ENCODE measurements around the gene VIPR2.

VIPR2 gene

GRCh38 chr7:159009951-159010350 lies 134.7 kb downstream of the VIPR2 start:
- no peak overlapping the region for H3K4me2 ChIP-seq (ENCODE audit: insufficient read depth, low read length)

GRCh38 chr7:159008417-159008816 lies 136.2 kb downstream of the VIPR2 start:
- H3K27me3 ChIP-seq (ENCODE audit: insufficient read depth, low read length, poor library complexity): no peaks in the 10 kb centered on the region
- peaks cover 8% of the 10 kb centered on the region for H3K4me1 ChIP-seq (ENCODE audit: insufficient read depth, low read length)
- H3K36me3 ChIP-seq (ENCODE audit: insufficient read depth, low read length): no peaks in the 10 kb centered on the region
- no peak overlapping the region for H3K27ac ChIP-seq (ENCODE audit: low read length)
- no peaks in the 10 kb centered on the region for H3K9me3 ChIP-seq (ENCODE audit: insufficient read depth, low read length, severe bottlenecking)
- no peak overlapping the region for H3K9ac ChIP-seq (ENCODE audit: low read depth, low read length)
- no peaks in the 10 kb centered on the region for H3K79me2 ChIP-seq (ENCODE audit: insufficient read depth, low read length)
- no peak overlapping the region for H3K4me3 ChIP-seq (ENCODE audit: low read depth in 1 of 2, low read length in 2 of 2)
- H3K4me2 ChIP-seq (ENCODE audit: insufficient read depth, low read length): no peak overlapping the region
- ATAC-seq (ENCODE audit: insufficient read depth, low read depth) (no peak), DNase-seq (no peak)
- no peak for TF ChIP-seq EZH2 (IDR thresholded peaks at IDR 0.05; ENCODE audit: borderline replicate concordance, low read depth, low read length, severe bottlenecking)
- no peak for TF ChIP-seq CTCF (IDR thresholded peaks at IDR 0.05; ENCODE audit: borderline replicate concordance, extremely low read depth, low read length, poor library complexity, severe bottlenecking)
- H2AFZ ChIP-seq (ENCODE audit: low read depth, low read length): no peak overlapping the region
- no peaks in the 10 kb centered on the region for H4K20me1 ChIP-seq (ENCODE audit: insufficient read depth, low read length)

More at GRCh38 chr7:159009951-159010350, 134.7 kb downstream of the VIPR2 start:
- Histone ChIP-seq H3K27me3 (ENCODE audit: insufficient read depth, low read length, poor library complexity) (no peaks in the 10 kb centered on the region), H3K36me3 (ENCODE audit: insufficient read depth, low read length) (no peaks in the 10 kb centered on the region), H3K27ac (ENCODE audit: low read length) (no peak overlapping the region), H4K20me1 (ENCODE audit: insufficient read depth, low read length) (no peaks in the 10 kb centered on the region), H3K79me2 (ENCODE audit: insufficient read depth, low read length) (no peaks in the 10 kb centered on the region), H2AFZ (ENCODE audit: low read depth, low read length) (no peak overlapping the region), H3K9me3 (ENCODE audit: insufficient read depth, low read length, severe bottlenecking) (no peaks in the 10 kb centered on the region), H3K4me1 (ENCODE audit: insufficient read depth, low read length) (peaks cover 8% of the 10 kb centered on the region), H3K9ac (ENCODE audit: low read depth, low read length) (no peak overlapping the region), H3K4me3 (ENCODE audit: low read depth in 1 of 2, low read length in 2 of 2) (no peak overlapping the region)
- TF ChIP-seq CTCF (IDR thresholded peaks at IDR 0.05; ENCODE audit: borderline replicate concordance, extremely low read depth, low read length, poor library complexity, severe bottlenecking) (no peak), EZH2 (IDR thresholded peaks at IDR 0.05; ENCODE audit: borderline replicate concordance, low read depth, low read length, severe bottlenecking) (no peak)
- ATAC-seq (ENCODE audit: insufficient read depth, low read depth) (no peak), DNase-seq (no peak)

- Histone ChIP-seq H3K4me1 (ENCODE audit: insufficient read depth, low read length) (peaks cover 11% of the 10 kb centered on the region), H3K4me2 (ENCODE audit: insufficient read depth, low read length) (no peak overlapping the region), H4K20me1 (ENCODE audit: insufficient read depth, low read length) (no peaks in the 10 kb centered on the region), H3K9ac (ENCODE audit: low read depth, low read length) (no peak overlapping the region), H3K9me3 (ENCODE audit: insufficient read depth, low read length, severe bottlenecking) (no peaks in the 10 kb centered on the region), H3K4me3 (ENCODE audit: low read depth in 1 of 2, low read length in 2 of 2) (no peak overlapping the region), H2AFZ (ENCODE audit: low read depth, low read length) (no peak overlapping the region), H3K36me3 (ENCODE audit: insufficient read depth, low read length) (no peaks in the 10 kb centered on the region), H3K27me3 (ENCODE audit: insufficient read depth, low read length, poor library complexity) (no peaks in the 10 kb centered on the region), H3K27ac (ENCODE audit: low read length) (no peak overlapping the region), H3K79me2 (ENCODE audit: insufficient read depth, low read length) (no peaks in the 10 kb centered on the region)
- TF ChIP-seq EZH2 (IDR thresholded peaks at IDR 0.05; ENCODE audit: borderline replicate concordance, low read depth, low read length, severe bottlenecking): no peak
- no peak for TF ChIP-seq CTCF (IDR thresholded peaks at IDR 0.05; ENCODE audit: borderline replicate concordance, extremely low read depth, low read length, poor library complexity, severe bottlenecking)
- no peak for DNase-seq
- ATAC-seq (ENCODE audit: insufficient read depth, low read depth): no peak
Observed at GRCh38 chr7:159007996-159008389, 136.7 kb downstream of the VIPR2 start.
